RWPE1 (cell line): ENCODE results near the gene SETD3.
"Not testable (repeated sequence)": the region's sequence is repeated elsewhere in the genome, so short reads cannot be mapped to it uniquely, and the experiment has no call there.

Experiments used
- CTCF ChIA-PET: fragments of 350-600 bp; sonication (Branson Sonifier 250); formaldehyde crosslinking; extraction: SDS; loops from one replicate; lab custom pipeline; 2021; lab: Yijun Ruan, JAX
- POLR2A ChIA-PET: fragments of 400-600 bp; formaldehyde crosslinking; extraction: SDS; loops from one replicate; lab custom pipeline; 2020; ENCODE audit warnings: antibody characterized with exemption; ENCODE audit not compliant: low non-redundant PET; lab: Yijun Ruan, JAX
- DNase-seq: peaks from one replicate; pipeline ENCODE4 v3.0.0; 2012; ENCODE audit warnings: low spot score
- H3K27ac ChIP-seq: fragments of 450-650 bp; 2 replicates; pipeline ENCODE4 v1.5.1; 2017
- TF ChIP-seq, protein P1 (sequence below): fragments of 450-650 bp; conservative IDR thresholded peaks from 2 replicates; pipeline ENCODE4 v1.5.1; 2017; ENCODE audit warnings: low read depth, mild to moderate bottlenecking

The SETD3 gene

DNA sequence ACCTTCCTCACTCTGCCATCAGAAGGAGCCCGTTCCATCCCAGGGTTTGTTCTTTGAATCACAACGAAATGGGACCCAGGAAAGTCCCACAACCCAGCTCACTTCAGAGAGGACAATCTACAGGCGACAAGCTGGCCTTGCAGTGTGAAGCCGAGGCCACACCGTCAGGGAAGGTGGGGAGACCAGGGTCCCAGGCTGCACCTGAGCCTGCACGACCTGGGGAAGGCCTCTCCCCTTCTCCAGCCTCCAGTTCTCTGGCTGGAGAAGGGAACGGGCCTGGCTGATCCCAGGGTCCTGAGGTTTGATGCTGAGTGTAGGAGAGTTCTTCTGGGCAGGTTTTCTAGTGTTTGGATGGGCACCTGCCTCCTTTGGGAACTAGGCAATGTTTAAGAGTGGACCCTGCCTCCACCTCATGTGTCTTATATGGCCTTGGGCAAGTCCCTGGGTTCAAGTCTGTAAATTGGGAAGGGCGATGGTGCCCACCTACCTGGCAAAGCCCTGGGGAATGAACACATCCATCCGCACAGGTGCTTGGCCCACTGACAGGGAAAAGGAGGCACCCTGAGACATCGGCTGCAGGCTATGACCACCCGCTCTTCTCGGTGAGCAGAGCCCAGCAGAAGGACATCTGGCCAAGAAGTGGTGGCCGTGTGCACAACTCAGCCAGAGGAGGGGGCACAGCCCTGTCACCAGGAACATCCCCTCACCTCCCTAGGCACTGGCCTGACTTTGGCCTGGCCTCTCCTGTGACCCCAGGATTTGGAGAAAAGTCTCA is 130.8 kb downstream of the SETD3 start:
- H3K27ac ChIP-seq: no peak overlapping the region
- TF ChIP-seq, protein P1, sequence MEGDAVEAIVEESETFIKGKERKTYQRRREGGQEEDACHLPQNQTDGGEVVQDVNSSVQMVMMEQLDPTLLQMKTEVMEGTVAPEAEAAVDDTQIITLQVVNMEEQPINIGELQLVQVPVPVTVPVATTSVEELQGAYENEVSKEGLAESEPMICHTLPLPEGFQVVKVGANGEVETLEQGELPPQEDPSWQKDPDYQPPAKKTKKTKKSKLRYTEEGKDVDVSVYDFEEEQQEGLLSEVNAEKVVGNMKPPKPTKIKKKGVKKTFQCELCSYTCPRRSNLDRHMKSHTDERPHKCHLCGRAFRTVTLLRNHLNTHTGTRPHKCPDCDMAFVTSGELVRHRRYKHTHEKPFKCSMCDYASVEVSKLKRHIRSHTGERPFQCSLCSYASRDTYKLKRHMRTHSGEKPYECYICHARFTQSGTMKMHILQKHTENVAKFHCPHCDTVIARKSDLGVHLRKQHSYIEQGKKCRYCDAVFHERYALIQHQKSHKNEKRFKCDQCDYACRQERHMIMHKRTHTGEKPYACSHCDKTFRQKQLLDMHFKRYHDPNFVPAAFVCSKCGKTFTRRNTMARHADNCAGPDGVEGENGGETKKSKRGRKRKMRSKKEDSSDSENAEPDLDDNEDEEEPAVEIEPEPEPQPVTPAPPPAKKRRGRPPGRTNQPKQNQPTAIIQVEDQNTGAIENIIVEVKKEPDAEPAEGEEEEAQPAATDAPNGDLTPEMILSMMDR: no peak
- ChIA-PET CTCF (interaction anchor here (0.9 kb wide), 1 partner anchor 37 kb away, joined by 3 read pairs; no protein-coding TSS in a partner anchor), POLR2A (no interaction called here)
- DNase-seq: no peak

DNA sequence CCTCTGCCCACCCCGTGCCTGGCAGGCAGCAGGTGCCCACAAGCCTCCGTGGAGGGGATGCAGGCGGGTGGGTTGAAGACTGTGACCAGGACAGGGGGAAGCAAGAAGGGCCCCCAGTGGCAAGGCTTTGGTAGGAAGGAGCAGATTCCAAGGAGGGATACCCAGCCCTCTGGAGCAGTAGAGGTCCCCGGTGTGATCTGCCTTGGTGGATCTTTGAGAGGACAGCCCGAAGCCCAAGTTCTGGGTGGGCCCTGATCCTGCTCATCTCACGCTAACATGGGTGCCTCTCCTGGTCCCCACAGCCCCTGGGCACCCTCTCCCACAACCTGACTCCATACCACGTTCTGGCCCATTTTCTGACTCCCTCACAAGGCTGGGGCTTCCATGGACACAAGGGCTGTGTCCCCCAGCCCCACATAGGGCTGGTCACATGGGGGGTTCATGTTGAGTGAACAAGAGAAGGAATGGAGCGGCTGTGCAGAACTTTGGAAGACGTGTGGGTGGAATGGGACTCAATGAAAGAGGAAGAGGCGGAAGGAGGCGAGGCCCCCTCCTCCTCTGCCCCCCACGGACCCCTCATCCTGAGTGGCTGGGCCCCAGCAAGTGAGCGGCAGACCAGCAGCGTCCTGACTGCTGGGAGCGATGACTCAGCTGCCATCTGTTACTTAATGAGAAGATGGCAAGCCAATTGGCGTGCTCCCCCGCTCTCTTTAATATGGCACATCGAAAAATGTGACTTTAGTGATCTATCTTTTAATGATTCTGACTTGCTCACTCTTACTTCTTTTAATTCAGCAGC is 131.6 kb downstream of the SETD3 start:
- TF ChIP-seq, protein P1: no peak
- DNase-seq: no peak
- ChIA-PET CTCF (interaction anchor here (0.9 kb wide), 1 partner anchor 38 kb away, joined by 3 read pairs; no protein-coding TSS in a partner anchor), POLR2A (no interaction called here)
- H3K27ac ChIP-seq: no peak overlapping the region

DNA sequence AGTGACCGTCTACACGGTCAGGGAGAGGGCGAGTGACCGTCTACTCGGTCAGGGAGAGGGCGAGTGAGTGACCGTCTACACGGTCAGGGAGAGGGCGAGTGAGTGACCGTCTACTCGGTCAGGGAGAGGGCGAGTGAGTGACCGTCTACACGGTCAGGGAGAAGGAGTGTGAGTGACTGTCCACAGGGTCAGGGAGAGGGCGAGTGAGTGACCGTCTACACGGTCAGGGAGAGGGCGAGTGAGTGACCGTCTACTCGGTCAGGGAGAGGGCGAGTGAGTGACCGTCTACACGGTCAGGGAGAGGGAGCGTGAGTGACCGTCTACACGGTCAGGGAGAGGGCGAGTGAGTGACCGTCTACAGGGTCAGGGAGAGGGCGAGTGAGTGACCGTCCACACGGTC is 132.4 kb downstream of the SETD3 start:
- H3K27ac ChIP-seq, POLR2A ChIA-PET, DNase-seq, CTCF ChIA-PET: not testable (repeated sequence)
